Heart left ventricle (tissue), 16 donors: ENCODE results near the gene PKNOX2. TPM values are rescaled to one million over a fixed set of nuclear protein-coding genes. Genes with fewer than 3 reads are reported as not detected.

ENCODE experiments used
- ATAC-seq, 4 donors: fragments of 200-7000 bp; cut with Tn5 transposase; one replicate each; pipeline ENCODE4 v1.9.1; 2020 to 2022; ENCODE audit warnings: moderate library complexity in 4 of 4, mild to moderate bottlenecking in 3 of 4, moderate number of reproducible peaks in 1 of 4
- DNase-seq, 5 donors: peaks; one replicate each; pipeline ENCODE4 v3.0.0-alpha.2; 2020
- H3K27ac ChIP-seq, 12 donors: fragments of 200-600 bp; sonication (generic) in 4 of 12; one replicate each; pipeline versions ENCODE4 v1.5.0 to v1.8.0; 2016 to 2022; ENCODE audit warnings: mild to moderate bottlenecking in 2 of 12
- H3K27me3 ChIP-seq, 9 donors: fragments of 200-600 bp; sonication (generic) in 2 of 9; one replicate each; pipeline versions ENCODE4 v1.5.1 to v1.8.0; 2016 to 2022; ENCODE audit warnings: mild to moderate bottlenecking in 3 of 9
- H3K36me3 ChIP-seq, 9 donors: fragments of 200-600 bp; sonication (generic) in 2 of 9; one replicate each; pipeline versions ENCODE4 v1.5.0 to v1.8.0; 2018 to 2022; ENCODE audit warnings: mild to moderate bottlenecking in 2 of 9
- H3K4me1 ChIP-seq, 12 donors: fragments of 200-600 bp; sonication (generic) in 4 of 12; one replicate each; pipeline versions ENCODE4 v1.5.0 to v1.8.0; 2016 to 2022; ENCODE audit warnings: mild to moderate bottlenecking in 3 of 12
- H3K4me3 ChIP-seq, 12 donors: fragments of 200-600 bp; sonication (generic) in 4 of 12; one replicate each; pipeline versions ENCODE4 v1.5.0 to v1.8.0; 2017 to 2022; ENCODE audit warnings: mild to moderate bottlenecking in 9 of 12, moderate library complexity in 4 of 12
- H3K9me3 ChIP-seq, 12 donors: fragments of 200-600 bp; sonication (generic) in 4 of 12; one replicate each; pipeline versions ENCODE4 v1.5.0 to v1.8.0; 2016 to 2022; ENCODE audit warnings: mild to moderate bottlenecking in 1 of 12
- CTCF ChIP-seq, 12 donors: fragments of 200-600 bp; sonication (generic) in 4 of 12; IDR thresholded peaks; one replicate each; pipeline versions ENCODE4 v1.5.0 to v1.8.0; 2018 to 2022; ENCODE audit warnings: antibody characterized with exemption in 12 of 12, mild to moderate bottlenecking in 5 of 12
- POLR2A ChIP-seq, 2 donors: fragments of 450-650 bp; IDR thresholded peaks; one replicate each; pipeline ENCODE4 v1.6.1; 2017; ENCODE audit warnings: antibody characterized with exemption in 2 of 2, mild to moderate bottlenecking in 2 of 2, moderate library complexity in 2 of 2
- WGBS, 4 donors: extraction: QIAGEN DNeasy Blood & Tissue Kit in 2 of 4; methylation state at CpG; one replicate each; pipeline versions ENCODE4 v1.1.5 to v1.1.7; 2013 to 2018; 5-methylcytosine and 5-hydroxymethylcytosine counted together
- intact Hi-C, 10 donors: fragments of 100-400 bp; cut with DNase I; formaldehyde crosslinking; loops; one replicate each; pipeline versions ENCODE4 v1.11.1 to v1.14.2; 2022
- polyA plus RNA-seq, 2 donors: library from polyadenylated mRNA; stranded (reverse); fragments of 200-250 nt; gene quantifications; one replicate each; pipeline ENCODE4 v1.2.3, GENCODE V29; 2013
- total RNA-seq, 9 donors: library from RNA; depleted of rRNA in 2 of 9; stranded (reverse); fragments of >200 nt in 2 of 9; fragmentation: NEBNext Ultra II Directional in 3 of 9; extraction: Animal tissue kit (Norgen Biotek cat#: 25700) in 3 of 9; gene quantifications; one replicate each; pipeline versions ENCODE4 v1.1.0 to v1.2.4, GENCODE V29; 2016 to 2023
- donor health status: ischemic (EF 13 %, LVEDD 7.1; RV severe dilation, severe dysfunction).
- donor health status: healthy with polysubstance abuse.
- donor health status: DM: no; HTN: yes; CAD: no.
- donor health status: DM: no; HTN: no; CAD: no.
- donor health status: ischemic (EF 25% LVEDD 6.9; RV normal size, moderate dysfunction).
- donor health status: ischemic (EF 25% LVEDD 5.7; RV mildly dilated, moderate dysfunction).
- donor health status: healthy.
- donor health status: DM: yes; HTN: yes; CAD: no.
- donor health status: ischemic (EF 35%, LVEDD 5.7; RV mildly dilated, moderate dysfunction).
- donor health status: nonischemic (EF 11% LVEDD 7.7; RV severe dilation, severe dysfunction).
- donor health status: DM: yes; HTN: yes; CAD: no.
- donor health status: PGD.
- donor health status: ischemic (EF 29% LVEDD 5.4; RV normal size, mild dysfunction).
- donor health status: nonischemic (EF 23%, LVEDD 6.1; RV moderate dilation, normal function).

The PKNOX2 gene
- total and polyA plus RNA-seq, 11 donors = 3.1 to 9.4 (median 4.5) TPM

- no peak overlapping the region for H3K4me3 ChIP-seq
- TF ChIP-seq CTCF (IDR thresholded peaks at IDR 0.05) (no peak), POLR2A (IDR thresholded peaks at IDR 0.05) (no peak)
- peaks cover 0 to 5% (median 0%) of the 10 kb centered on the region in 12 donors for H3K4me1 ChIP-seq
- no peak overlapping the region for H3K27ac ChIP-seq
- H3K9me3 ChIP-seq = no peaks in the 10 kb centered on the region
- ATAC-seq (no peak), DNase-seq (no peak)
- intact Hi-C loops = loop anchor here in 1 of 10 donors (10.0 kb wide), 1 partner anchor 46 kb away; no protein-coding TSS in a partner anchor
- WGBS, 4 donors = 93 to 96% (median 94%) methylated on average over 10 of the region's 10 CpGs
- no peaks in the 10 kb centered on the region for H3K27me3 ChIP-seq
- H3K36me3 ChIP-seq = no peaks in the 10 kb centered on the region
These were observed 166.1 kb downstream of the PKNOX2 start for GRCh38 chr11:125330462-125331325.

- Histone ChIP-seq H3K9me3 (no peaks in the 10 kb centered on the region), H3K27ac (no peak overlapping the region), H3K4me1 (peaks cover 0 to 5% (median 0%) of the 10 kb centered on the region in 12 donors), H3K27me3 (no peaks in the 10 kb centered on the region), H3K4me3 (no peak overlapping the region), H3K36me3 (no peaks in the 10 kb centered on the region)
- 56 to 72% (median 69%) methylated on average over 9 of the region's 9 CpGs for WGBS, 4 donors
- TF ChIP-seq POLR2A (IDR thresholded peaks at IDR 0.05) = no peak
- no peak for TF ChIP-seq CTCF (IDR thresholded peaks at IDR 0.05)
- DNase-seq = no peak
- no peak for ATAC-seq
- intact Hi-C loops = loop anchor here in 1 of 10 donors (10.0 kb wide), 1 partner anchor 47 kb away; no protein-coding TSS in a partner anchor
These were observed 166.9 kb downstream of the PKNOX2 start for GRCh38 chr11:125331357-125332035.

GRCh38 chr11:125332821-125333220, 168.3 kb downstream of the PKNOX2 start:
- Histone ChIP-seq H3K36me3 (no peaks in the 10 kb centered on the region), H3K4me1 (peaks cover 0 to 9% (median 0%) of the 10 kb centered on the region in 12 donors), H3K9me3 (no peaks in the 10 kb centered on the region), H3K4me3 (no peak overlapping the region), H3K27ac (no peak overlapping the region), H3K27me3 (no peaks in the 10 kb centered on the region)
- no peak for DNase-seq
- TF ChIP-seq POLR2A (IDR thresholded peaks at IDR 0.05) (no peak), CTCF (IDR thresholded peaks at IDR 0.05) (no peak)
- no peak for ATAC-seq
- intact Hi-C loops = loop anchor here in 1 of 10 donors (10.0 kb wide), 1 partner anchor 48 kb away; no protein-coding TSS in a partner anchor
- 88 to 95% (median 93%) methylated on average over 8 of the region's 8 CpGs for WGBS, 4 donors
